ENCODE measurements around the gene CYTH4.
"Not testable (repeated sequence)": the region's sequence is repeated elsewhere in the genome, so short reads cannot be mapped to it uniquely, and the experiment has no call there.

The CYTH4 gene

DNA sequence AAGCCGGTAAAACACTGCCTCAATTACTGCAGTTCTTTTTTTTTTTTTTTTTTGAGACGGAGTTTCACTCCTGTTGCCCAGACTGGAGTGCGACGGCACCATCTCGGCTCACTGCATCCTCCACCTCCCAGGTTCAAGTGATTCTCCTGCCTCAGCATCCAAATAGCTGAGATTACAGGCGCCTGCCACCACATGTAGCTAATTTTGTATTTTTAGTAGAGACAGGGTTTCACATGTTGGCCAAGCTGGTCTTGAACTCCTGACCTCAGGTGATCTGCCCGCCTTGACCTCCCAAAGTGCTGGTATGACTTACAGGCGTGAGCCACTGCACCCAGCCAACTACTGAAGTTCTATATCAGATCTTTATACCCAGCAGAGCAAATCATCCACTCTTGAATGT lies 30.5 kb upstream of the CYTH4 start:
- DNase-seq, result not testable (repeated sequence)

DNA sequence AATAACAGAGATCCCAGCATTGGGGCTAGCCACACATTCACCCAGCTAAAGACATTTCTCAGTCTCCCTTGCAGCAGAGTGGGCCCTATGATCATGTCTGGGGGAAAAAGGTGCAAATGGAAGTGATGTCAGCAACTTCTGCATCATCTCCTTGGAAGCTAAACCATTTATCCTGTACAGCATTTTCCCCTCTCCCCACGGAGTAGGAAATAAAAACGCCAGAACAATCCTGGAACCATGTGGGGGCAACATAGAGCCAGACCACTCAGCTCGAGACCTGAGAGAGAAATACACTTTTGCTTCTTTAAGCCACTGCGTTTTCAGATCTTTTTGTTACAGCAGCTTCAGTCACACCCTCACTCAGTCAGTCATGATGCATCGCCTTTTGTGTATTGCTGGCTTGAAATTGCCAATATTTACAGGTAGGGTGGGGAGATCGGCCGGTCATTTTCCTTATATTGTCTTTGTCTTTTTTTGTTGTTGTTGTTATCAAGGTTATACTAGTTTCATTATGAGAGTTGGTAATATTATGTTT lies 29.1 kb upstream of the CYTH4 start:
- DNase-seq, result peak; percentile 6 to 39

DNA sequence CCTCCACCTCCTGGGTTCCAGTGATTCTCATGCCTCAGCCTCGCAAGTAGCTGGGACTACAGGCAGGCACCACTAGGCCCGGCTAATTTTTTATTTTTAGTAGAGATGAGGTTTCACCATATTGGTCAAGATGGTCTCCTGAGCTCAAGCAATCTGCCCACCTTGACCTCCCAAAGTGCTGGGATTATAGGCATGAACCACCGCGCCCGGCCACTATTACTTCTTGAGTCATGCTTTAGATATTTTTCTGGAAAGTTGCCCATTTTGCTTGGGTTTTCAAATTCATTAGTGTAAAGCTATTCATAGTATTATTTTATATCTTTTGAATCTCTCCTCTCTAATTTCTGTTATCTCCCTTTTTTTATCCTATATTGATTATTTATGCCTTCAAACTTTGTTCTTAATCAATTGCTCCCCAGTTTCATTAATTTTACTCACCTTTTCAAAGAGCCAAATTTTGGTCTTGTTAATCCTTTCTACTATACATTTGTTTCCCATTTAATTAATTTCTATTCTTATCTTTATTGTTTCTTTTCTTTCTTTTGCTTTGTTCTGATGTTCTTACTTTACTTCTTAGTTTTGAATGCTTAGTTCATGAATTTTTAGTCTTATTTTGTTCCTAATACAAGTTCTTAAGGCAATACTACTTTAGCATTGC lies 28.0 kb upstream of the CYTH4 start:
- DNase-seq, result no peak

DNA sequence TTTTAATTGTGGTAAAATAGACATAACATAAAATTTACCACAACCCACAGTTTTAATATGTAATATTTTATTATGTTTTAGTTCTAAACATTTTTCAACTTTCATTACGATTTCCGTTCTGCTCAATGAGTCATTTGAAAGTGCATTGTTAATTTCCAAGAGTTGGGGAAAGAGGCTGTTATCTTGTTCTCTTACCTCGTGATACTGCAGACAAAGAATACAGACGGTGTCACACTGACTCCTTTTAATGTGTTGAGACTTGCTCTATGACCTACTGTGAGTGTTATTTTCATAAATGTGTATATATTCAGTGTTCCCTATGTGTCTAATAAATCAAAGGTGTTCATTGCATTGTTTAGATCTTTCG lies 27.5 kb upstream of the CYTH4 start:
- no peak for DNase-seq

DNA sequence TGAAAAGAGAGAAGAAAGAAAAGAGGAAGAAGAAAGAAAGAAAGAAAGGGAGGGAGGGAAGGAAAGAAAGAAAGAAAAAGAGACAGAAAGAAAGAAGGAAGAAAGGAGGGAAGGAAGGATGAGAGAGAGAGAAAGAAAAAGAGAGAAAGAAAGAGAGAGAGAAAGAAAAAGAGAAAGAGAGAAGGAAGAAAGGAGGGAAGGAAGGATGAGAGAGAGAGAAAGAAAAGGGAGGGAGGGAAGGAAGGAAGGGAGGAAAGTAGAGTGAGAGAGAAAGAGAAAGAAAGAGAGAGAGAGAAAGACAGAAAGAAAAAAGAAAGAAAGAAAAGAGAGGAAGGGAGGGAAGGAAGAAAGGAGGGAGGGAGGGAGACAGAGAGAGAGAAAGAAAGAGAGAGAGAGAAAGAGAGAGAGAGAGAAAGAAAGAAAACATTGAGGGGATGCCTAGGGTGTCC lies 26.7 kb upstream of the CYTH4 start:
- DNase-seq, result no peak

DNA sequence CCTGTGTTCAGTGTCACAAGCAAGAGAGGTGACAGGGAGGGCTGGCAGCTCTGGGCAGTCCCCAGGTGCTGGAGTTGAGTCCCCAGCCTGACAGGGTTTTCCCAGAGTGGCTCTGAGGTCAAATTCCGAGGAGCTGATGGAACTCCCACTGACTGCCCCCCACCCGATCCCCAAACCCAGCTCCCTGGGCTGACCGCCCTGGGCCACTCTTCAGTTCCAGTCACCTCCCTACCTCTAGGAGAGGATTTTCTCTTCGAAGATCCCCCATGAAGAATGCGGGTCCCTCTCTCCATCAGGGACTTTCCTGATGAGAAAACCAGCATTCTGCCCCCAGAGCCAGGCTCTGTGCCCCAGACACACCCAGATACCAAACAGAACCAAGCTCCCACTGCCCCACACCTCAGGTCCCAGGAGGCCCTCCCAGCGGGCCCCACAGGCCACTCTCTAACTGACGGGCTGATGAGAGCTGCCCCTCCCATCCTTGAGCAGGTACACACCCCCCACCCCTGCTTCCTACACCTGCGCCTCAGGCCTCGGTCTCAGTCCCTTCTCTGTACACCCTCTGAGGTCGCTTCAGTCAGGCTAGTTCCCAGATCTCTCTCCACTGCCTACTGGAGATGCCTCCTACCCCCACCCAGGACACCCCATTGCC lies 26.1 kb upstream of the CYTH4 start:
- no peak for DNase-seq

DNA sequence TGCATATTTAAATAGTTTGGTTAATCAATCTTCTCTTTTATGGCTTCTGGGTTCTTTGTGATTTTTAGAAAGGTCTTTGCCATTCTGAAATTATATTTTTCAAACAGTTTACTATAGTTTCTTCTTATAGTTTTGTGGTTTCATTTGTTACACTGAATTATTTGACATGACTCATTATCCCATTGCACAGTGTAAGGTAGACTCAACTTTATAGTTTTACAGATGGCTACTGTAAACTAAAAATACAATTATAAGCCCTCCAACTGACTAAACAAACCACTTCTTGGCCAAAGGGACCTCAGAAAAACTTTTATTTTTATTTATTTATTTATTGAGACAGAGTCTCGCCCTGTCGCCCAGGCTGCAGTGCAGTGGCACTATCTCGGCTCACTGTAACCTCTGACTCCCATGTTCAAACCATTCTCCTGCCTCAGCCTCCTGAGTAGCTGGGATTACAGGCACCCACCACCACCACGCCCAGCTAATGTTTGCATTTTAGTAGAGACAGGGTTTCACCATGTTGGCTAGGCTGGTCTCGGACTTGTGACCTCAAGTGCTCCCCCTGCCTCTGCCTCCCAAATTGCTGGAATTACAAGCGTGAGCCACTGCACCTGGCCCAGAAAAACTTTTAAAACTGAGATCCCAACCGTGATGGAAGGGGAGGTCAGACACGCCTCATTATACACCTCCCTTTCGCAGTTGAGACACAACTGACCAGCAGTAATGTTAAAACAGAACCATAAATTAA lies 24.1 kb upstream of the CYTH4 start:
- no peak for DNase-seq

DNA sequence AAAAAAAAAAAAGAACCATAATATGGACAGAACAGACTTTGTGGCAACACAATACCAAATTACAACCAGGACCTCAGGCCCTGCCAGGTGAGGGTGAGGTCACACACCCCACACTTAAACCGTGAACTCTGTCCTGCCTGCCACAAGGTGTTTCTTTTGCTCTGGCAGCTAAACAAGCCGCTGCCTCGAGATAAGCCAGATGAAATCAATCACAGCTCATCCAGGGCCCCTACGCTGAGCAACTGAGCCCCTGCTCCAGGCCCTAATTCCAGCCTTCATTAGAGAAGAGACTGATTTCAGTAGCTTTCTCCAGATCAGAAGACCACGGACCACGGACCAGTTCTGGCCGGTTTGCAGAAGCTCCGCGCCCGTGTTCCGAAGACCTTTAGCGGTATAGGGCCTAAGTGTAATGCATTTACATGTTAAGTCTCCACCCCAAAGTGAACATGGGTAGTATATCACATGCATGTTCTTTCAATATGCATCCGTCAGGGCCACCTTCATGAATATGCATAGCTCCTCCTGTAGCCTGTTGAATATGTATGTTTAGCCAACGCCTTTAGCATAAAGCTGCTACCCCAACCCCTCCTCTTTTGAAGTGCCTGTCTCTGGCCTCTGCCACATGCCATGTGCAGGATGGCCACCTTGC lies 23.4 kb upstream of the CYTH4 start:
- no peak for DNase-seq

DNA sequence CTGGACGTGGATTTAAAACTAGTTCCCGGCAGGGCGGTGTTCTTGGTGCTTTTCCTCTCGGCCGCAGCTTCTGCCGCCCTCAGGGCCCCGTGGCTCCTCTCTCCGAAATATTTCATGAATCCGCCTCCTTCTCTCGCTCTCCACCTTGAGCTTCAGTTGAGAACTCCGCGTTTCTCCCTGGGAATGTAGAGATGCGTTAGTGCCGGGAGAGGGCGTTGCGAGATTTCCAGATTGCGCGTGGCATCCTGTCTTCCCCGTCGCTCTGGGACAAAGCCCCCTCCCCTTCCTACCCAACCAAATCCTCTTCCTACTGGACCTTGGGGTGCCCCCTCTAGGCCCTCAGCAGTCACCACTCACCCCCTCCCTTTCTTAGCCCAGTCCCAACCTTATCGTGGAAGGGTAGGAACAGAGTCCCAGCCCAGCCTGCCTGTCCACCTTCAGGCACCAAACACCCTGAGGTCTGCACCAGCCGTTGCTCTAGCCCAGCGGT lies 22.7 kb upstream of the CYTH4 start:
- peak; percentile 44 to 64 for DNase-seq

DNA sequence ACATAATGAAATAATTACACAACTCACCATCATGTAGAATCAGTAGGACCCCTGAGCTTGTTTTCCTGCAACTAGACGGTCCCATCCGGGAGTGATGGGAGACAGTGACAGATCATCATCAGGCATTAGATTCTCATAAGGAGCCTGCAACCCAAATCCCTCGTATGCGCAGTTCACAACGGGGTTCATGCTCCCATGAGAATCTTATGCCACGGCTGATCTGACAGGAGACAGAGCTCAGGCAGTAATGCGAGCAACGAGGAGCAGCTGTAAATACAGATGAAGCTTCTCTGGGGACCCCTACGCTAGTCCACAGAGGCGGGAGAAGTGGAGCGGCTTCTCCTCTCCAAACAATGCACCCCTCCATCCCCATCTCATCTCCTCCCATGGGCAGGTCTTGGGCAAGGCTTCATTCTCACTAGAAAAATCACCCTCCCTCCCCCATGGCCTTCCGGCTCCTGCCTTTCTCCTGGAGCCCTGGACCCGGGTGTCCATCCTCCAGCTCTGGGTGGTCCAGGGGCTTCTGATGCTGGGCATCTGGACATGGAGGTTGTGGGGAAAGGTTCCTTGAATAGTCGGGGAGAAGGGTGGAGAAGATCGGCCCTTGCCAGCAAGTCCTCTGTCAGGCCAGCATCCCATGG lies 22.0 kb upstream of the CYTH4 start:
- DNase-seq, result no peak

DNA sequence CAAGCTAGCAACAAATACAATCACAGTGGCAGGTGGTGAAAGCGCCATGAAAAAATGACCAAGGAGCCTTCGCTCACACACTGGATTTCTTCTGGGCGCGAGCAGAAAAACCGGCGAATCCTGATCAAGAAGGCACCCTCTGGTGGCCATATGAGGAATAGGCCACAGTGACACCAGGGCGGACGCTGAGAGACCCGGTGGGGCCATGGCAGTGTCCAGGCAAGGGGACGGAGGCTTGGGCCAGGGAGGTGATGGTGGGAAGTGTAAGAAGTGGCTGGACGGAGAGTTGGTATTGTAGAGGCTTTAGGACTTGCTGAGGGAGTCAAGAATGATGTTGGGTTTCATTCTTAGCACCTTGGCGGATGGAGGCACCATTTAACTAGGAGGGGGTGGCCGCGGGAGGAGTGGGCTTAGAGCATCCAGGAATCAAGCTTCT lies 21.4 kb upstream of the CYTH4 start:
- peak; percentile 49 to 75 for DNase-seq

DNA sequence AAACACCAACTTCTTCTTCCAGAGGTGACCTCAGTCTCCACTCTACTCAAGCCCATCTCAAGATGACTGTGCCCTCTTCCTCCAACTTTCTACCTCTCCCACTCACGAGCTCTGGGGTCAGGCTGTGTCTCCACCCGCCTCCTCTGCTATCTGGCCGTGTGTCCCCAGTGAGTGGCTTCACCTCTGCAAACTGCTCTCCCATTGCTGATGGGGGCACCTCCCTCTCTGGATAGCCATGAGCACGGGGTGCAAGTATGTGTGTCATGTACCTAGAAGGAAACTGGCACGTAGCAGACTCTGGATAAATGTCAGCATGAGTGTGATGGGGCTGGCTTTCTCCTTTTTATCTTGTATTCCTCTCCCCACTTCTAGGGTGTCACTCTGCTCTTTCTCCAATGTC lies 20.0 kb upstream of the CYTH4 start:
- DNase-seq, result no peak

DNA sequence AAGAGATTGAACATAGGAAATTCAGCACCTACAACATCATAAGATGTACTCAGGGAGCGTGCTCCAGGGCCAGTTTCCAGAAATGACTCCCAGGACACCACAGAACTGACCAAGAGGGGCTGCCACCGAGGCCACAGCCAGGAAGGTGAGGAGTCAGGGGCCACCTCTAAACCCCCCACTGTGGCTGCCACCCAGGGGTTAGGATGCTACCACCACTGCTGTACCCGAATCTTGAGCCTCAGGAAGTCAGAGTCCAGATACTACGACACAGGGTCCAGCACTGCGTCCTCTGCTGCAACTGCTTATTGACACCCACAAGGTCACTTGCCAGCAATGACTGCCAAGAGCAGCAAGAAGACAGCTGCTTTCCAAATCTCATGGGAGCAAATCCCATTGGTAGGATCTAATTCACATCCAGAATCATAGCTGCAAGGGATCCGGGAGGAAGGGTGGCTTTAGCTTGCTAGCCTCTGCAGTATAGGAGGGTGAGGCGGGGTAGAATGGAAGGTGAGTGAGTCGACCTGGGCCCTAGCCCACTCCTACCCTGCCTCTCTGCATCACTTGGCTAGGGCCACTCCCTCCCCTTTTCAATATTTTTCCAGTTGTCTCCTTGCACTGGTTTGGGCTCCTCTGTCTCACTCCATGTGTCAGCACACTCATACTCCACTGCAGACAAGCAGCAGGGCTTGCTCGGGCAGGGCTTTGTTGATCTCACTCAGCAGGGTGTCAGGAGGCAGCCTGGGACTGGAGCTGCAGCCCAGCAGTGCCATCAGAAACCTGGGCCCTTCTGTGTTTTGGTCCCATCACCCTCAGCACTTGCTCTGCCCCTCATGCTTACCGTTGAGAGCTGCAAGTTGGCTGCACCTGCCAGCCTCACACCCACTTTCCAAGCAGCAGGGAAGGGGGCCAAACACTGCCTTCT lies 18.1 kb upstream of the CYTH4 start:
- no peak for DNase-seq

DNA sequence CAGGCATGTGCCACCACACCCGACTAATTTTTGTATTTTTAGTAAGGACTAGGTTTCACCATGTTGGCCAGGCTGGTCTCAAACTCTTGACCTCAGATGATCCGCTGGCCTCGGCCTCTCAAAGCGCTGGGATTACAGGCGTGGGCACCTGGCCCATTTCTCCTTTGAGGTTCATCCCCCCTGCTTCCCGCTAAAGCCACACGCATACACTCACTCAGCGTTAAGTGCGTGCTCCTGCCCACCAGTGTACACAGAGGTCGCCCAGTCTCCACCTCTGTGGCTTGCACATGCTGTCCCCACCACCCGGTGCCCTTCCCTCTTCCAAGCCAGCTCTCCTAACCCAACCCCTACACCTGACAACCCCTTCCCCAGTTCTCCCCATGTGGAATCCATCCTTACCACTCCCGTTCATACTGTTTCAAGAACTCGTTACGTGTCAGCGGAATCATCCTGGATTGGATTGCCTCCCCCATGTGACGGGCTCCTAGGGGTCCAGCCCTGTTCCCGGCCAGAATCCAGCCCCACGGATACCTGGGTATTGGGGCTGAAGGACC lies 15.7 kb upstream of the CYTH4 start:
- DNase-seq, result no peak

DNA sequence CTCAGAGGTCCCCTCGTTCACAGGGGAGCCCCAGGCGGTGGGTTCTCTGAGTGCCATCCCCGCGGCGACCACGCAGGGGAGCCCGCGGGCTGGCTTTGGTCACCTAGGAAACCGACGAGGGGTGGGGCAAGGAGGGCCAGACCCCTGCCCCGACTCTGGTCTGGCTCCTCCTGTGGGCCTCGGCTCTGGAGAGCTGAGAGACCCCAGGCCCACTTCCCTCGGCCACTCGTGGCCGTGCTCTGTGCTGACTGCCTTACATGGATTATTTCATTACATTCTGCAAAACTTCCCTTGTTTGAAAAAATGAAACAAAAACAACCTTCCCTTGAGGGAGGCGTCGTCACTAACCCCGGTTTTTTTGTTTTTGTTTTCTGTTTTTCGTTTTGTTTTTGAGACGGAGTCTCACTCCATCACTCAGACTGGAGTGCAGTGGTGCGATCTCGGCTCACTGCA lies 15.1 kb upstream of the CYTH4 start:
- DNase-seq, result peak; percentile 20 to 50

DNA sequence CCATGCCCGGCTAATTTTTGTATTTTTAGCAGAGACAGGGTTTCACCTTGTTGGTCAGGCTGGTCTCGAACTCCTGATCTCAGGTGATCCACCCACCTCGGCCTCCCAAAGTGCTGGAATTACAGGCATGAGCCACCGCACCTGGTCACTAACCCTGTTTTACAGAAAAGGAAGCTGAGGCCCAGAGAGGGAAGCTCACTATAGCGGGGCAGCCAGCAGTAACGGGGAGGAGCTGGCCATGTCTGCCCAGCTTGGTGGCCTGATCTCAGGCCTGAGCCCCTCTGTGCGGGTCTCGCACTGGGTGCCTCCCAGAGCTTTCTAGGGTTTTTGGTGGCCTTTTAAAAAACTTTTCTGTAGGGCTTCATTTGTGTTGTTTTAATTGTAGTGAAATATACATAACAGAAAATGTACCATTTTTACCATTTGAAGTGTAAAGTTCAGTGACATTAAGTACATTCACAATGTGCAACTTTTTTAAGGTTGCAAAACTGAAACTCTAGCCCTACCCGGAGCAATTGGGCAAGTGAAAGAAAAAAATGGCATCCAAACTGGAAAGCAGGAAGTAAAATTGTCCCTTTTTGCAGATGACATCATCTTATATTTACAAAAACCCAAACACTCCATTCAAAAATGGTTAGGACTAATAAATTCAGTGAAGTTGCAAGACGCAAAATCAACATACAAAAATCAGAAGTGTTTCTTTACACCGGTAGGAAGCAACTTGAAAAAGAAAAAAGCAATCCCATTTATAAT lies 14.5 kb upstream of the CYTH4 start:
- DNase-seq, result no peak

DNA sequence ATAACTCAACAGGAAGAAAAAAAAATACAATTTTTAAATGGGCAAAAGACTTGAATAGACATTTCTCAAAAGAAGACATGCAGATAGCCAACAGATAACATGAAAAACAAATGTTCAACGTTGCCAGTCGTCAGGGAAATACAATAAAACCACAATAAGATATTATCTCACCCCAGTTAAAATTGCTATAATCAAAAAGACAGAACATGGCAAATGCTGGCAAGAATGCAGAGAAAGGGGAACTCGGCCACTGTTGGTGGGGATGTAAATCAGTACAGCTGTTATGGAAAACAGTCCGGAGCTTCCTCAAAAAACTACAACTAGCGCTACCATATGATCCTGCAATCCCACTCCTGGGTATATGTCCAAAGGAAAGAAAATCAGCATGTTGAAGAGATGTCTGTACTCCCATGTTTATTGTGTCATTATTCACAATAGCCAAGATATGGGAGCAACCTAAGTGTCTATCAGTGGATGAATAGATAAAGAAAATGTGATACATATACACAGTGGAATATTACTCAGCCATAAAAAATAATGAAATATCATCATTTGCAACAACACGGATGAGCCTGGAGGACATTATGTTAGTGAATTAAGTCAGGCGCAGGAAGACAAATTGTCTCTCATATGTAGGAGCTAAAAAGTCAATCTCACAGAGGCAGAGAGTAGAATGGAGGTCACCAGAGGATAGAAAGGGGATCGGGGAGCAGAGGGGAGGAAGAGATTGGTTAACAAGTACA lies 12.2 kb upstream of the CYTH4 start:
- DNase-seq, result peak; percentile 48 to 62

DNA sequence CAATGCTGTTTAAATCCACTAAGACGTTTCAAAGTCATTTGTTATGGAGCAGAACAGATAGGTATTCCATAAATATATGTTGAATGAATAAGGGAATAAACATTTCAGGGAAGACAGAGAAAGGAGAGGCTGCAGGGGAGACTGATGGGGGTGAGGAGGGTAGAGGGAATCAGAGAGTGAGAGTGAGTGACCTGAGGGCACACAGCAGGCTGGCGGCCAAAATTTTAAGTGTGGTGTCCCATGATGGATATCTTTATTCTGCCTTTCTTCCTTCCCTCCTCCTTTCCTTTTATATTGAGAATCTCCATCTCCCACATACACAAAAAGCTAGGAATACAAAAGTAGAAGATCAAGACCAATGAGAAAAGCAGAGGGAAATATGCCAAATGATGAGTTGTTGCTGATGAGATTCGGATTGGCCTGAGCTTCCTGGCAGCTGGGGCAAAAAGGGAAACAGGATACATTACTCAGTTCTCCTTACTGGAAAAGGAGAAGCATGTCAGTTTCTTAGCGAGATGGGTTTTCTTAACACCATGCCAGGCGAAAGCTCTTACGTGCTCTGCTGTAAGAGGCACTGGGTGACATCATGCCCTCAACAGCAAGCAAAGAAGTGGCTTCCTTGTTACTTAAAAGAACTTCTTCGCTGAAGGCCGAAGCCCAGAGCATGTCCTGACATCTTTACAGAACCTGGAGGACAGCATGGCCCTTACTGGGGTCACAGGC lies 11.2 kb upstream of the CYTH4 start:
- DNase-seq, result peak; percentile 20 to 23
